ENCODE results near the gene AGER. TPM values are rescaled to one million over a fixed set of nuclear protein-coding genes. Genes with fewer than 3 reads are reported as not detected.

The AGER gene
- total and polyA plus RNA-seq, 2 donors (not counting 1 experiment from before 2014, with no cell fraction given), result 0.50 to 0.78 TPM

- no peaks in the 10 kb centered on the region for H3K79me2 ChIP-seq (ENCODE audit: control insufficient read depth, insufficient read depth, low read length)
- H3K9me3 ChIP-seq (ENCODE audit: control insufficient read depth, insufficient read depth, low read depth, low read length), result no peaks in the 10 kb centered on the region
- no peaks in the 10 kb centered on the region for H4K20me1 ChIP-seq (ENCODE audit: control insufficient read depth, extremely low read depth, insufficient read depth, low read length)
- H3K27me3 ChIP-seq (ENCODE audit: control insufficient read depth, insufficient read depth, low read length), result no peaks in the 10 kb centered on the region
- no peak overlapping the region for H3K27ac ChIP-seq (ENCODE audit: insufficient read depth, low read length)
- H3K4me3 ChIP-seq (replicated peaks in 1 of 4; ENCODE audit: control extremely low read depth in 1 of 4, insufficient read depth in 1 of 4, low read depth in 3 of 4, low read length in 4 of 4), result no peak overlapping the region
- H3K4me1 ChIP-seq (ENCODE audit: control insufficient read depth, extremely low read depth, insufficient read depth, low read length), result no peaks in the 10 kb centered on the region
- DNase-seq (ENCODE audit: low read depth in 2 of 2), result no peak
- H3K36me3 ChIP-seq (ENCODE audit: control insufficient read depth, insufficient read depth, low read length), result no peaks in the 10 kb centered on the region
- no peak overlapping the region for H3K9ac ChIP-seq (ENCODE audit: insufficient read depth, low read length)
- no peak for TF ChIP-seq CTCF (conservative IDR thresholded peaks at IDR 0.05 in 1 of 2, IDR thresholded peaks at IDR 0.05 in 1 of 2; ENCODE audit: low read depth in 1 of 2, low read length in 2 of 2)
- H2AFZ ChIP-seq (ENCODE audit: low read length), result no peak overlapping the region
- H3K4me2 ChIP-seq (ENCODE audit: extremely low read depth, insufficient read depth, low read length), result no peak overlapping the region
These were observed 34.1 kb upstream of the AGER start for GRCh38 chr6:32218167-32218566.

DNA sequence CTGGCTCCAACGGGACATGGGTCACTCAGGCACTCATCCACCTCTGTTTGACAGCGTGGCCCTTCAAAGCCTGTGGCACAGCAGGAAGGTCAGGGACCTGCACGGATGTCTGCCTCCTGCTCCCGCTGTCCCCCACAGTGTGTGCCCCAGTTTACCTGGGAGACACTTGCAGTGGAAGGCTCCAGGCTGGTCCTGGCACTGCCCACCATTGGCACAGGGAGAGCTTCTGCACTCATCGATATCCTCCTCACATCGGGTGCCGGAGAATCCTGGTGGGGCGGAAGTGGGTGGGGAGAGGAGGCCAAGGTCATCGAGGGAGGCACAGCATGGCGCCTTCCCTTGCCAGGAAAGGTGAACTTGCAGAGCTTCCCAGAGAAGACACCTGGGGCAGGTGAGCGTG is 32.9 kb upstream of the AGER start:
- DNase-seq (ENCODE audit: low read depth in 2 of 2), result no peak
- Histone ChIP-seq H3K9me3 (ENCODE audit: control insufficient read depth, insufficient read depth, low read depth, low read length) (no peaks in the 10 kb centered on the region), H3K79me2 (ENCODE audit: control insufficient read depth, insufficient read depth, low read length) (no peaks in the 10 kb centered on the region), H3K9ac (ENCODE audit: insufficient read depth, low read length) (no peak overlapping the region), H2AFZ (ENCODE audit: low read length) (no peak overlapping the region), H3K36me3 (ENCODE audit: control insufficient read depth, insufficient read depth, low read length) (no peaks in the 10 kb centered on the region), H4K20me1 (ENCODE audit: control insufficient read depth, extremely low read depth, insufficient read depth, low read length) (no peaks in the 10 kb centered on the region), H3K27me3 (ENCODE audit: control insufficient read depth, insufficient read depth, low read length) (no peaks in the 10 kb centered on the region), H3K4me1 (ENCODE audit: control insufficient read depth, extremely low read depth, insufficient read depth, low read length) (no peaks in the 10 kb centered on the region), H3K27ac (ENCODE audit: insufficient read depth, low read length) (no peak overlapping the region), H3K4me2 (ENCODE audit: extremely low read depth, insufficient read depth, low read length) (no peak overlapping the region), H3K4me3 (replicated peaks in 1 of 4; ENCODE audit: control extremely low read depth in 1 of 4, insufficient read depth in 1 of 4, low read depth in 3 of 4, low read length in 4 of 4) (no peak overlapping the region)
- TF ChIP-seq CTCF (conservative IDR thresholded peaks at IDR 0.05 in 1 of 2, IDR thresholded peaks at IDR 0.05 in 1 of 2; ENCODE audit: low read depth in 1 of 2, low read length in 2 of 2) (no peak), EZH2 (IDR thresholded peaks at IDR 0.05; ENCODE audit: low read length, missing control alignments) (no peak)

- no peaks in the 10 kb centered on the region for H3K4me1 ChIP-seq (ENCODE audit: control insufficient read depth, extremely low read depth, insufficient read depth, low read length)
- no peak overlapping the region for H3K4me2 ChIP-seq (ENCODE audit: extremely low read depth, insufficient read depth, low read length)
- H4K20me1 ChIP-seq (ENCODE audit: control insufficient read depth, extremely low read depth, insufficient read depth, low read length), result no peaks in the 10 kb centered on the region
- TF ChIP-seq CTCF (conservative IDR thresholded peaks at IDR 0.05 in 1 of 2, IDR thresholded peaks at IDR 0.05 in 1 of 2; ENCODE audit: low read depth in 1 of 2, low read length in 2 of 2) (no peak), EZH2 (IDR thresholded peaks at IDR 0.05; ENCODE audit: low read length, missing control alignments) (no peak)
- no peaks in the 10 kb centered on the region for H3K9me3 ChIP-seq (ENCODE audit: control insufficient read depth, insufficient read depth, low read depth, low read length)
- no peaks in the 10 kb centered on the region for H3K27me3 ChIP-seq (ENCODE audit: control insufficient read depth, insufficient read depth, low read length)
- no peaks in the 10 kb centered on the region for H3K79me2 ChIP-seq (ENCODE audit: control insufficient read depth, insufficient read depth, low read length)
- no peak overlapping the region for H3K4me3 ChIP-seq (replicated peaks in 1 of 4; ENCODE audit: control extremely low read depth in 1 of 4, insufficient read depth in 1 of 4, low read depth in 3 of 4, low read length in 4 of 4)
- no peak overlapping the region for H2AFZ ChIP-seq (ENCODE audit: low read length)
- no peaks in the 10 kb centered on the region for H3K36me3 ChIP-seq (ENCODE audit: control insufficient read depth, insufficient read depth, low read length)
- H3K27ac ChIP-seq (ENCODE audit: insufficient read depth, low read length), result no peak overlapping the region
- DNase-seq (ENCODE audit: low read depth in 2 of 2), result no peak
- H3K9ac ChIP-seq (ENCODE audit: insufficient read depth, low read length), result no peak overlapping the region
These were observed 32.2 kb upstream of the AGER start for GRCh38 chr6:32216285-32216684.
